HUES6 (cell line): ENCODE data around the gene BPTF.
A peak's percentile ranks its signal among the peaks of the same experiment; 100 is the strongest.
"Not testable (repeated sequence)": the region's sequence is repeated elsewhere in the genome, so short reads cannot be mapped to it uniquely, and the experiment has no call there.

Source experiments
- H3K27ac ChIP-seq: 2 replicates; pipeline ENCODE4 v1.7.0; 2013; ENCODE audit warnings: low read depth, mild to moderate bottlenecking, low read length, inconsistent platforms
- H3K27me3 ChIP-seq: 2 replicates; pipeline ENCODE4 v1.6.1; 2013; ENCODE audit warnings: low read length; ENCODE audit not compliant: control insufficient read depth, insufficient read depth
- H3K36me3 ChIP-seq: 2 replicates; pipeline ENCODE4 v1.6.1; 2013; ENCODE audit warnings: low read length; ENCODE audit not compliant: control insufficient read depth, insufficient read depth
- H3K4me1 ChIP-seq: 2 replicates; pipeline ENCODE4 v1.6.1; 2013; ENCODE audit warnings: low read length; ENCODE audit not compliant: control insufficient read depth, insufficient read depth
- H3K4me3 ChIP-seq: 2 replicates; pipeline ENCODE4 v1.5.1; 2013; ENCODE audit warnings: low read depth, low read length
- H3K9ac ChIP-seq: one replicate; pipeline ENCODE4 v1.6.1; 2013; ENCODE audit warnings: mild to moderate bottlenecking, low read length
- H3K9me3 ChIP-seq: 2 replicates; pipeline ENCODE4 v1.6.1; 2013; ENCODE audit warnings: low read depth, low read length; ENCODE audit not compliant: control insufficient read depth, insufficient read depth

The BPTF gene

GRCh38 chr17:67942810-67943209 is 117.5 kb downstream of the BPTF start:
- H3K27ac ChIP-seq, result no peak overlapping the region
- no peak overlapping the region for H3K4me3 ChIP-seq
- peaks cover 97% of the 10 kb centered on the region for H3K36me3 ChIP-seq
- H3K27me3 ChIP-seq, result no peaks in the 10 kb centered on the region
- H3K9me3 ChIP-seq, result no peaks in the 10 kb centered on the region
- H3K9ac ChIP-seq, result no peak overlapping the region
- H3K4me1 ChIP-seq, result no peaks in the 10 kb centered on the region

DNA sequence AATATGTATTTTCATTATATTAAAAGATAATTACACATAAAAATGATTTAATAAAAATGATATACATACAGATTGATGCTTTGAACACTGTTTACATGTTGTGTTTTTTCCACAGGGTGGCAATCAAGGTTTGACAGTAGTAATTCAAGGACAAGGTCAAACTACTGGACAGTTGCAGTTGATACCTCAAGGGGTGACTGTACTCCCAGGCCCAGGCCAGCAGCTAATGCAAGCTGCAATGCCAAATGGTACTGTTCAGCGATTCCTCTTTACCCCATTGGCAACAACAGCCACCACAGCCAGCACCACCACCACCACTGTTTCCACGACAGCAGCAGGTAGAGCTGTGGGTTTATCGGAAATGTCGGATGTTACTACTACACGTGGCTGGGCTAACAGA is 118.7 kb downstream of the BPTF start:
- no peaks in the 10 kb centered on the region for H3K4me1 ChIP-seq
- no peaks in the 10 kb centered on the region for H3K9me3 ChIP-seq
- peaks cover 99% of the 10 kb centered on the region for H3K36me3 ChIP-seq

GRCh38 chr17:67946513-67946912 is 121.2 kb downstream of the BPTF start:
- no peaks in the 10 kb centered on the region for H3K4me1 ChIP-seq
- H3K36me3 ChIP-seq, result peaks cover 100% of the 10 kb centered on the region
- H3K27ac ChIP-seq, result no peak overlapping the region
- no peak overlapping the region for H3K9ac ChIP-seq
- no peak overlapping the region for H3K4me3 ChIP-seq
- no peaks in the 10 kb centered on the region for H3K9me3 ChIP-seq
- no peaks in the 10 kb centered on the region for H3K27me3 ChIP-seq

More for the DNA sequence above, 118.7 kb downstream of the BPTF start:
- H3K27me3 ChIP-seq, result no peaks in the 10 kb centered on the region
- no peak overlapping the region for H3K4me3 ChIP-seq
- H3K9ac ChIP-seq, result no peak overlapping the region
- H3K27ac ChIP-seq, result no peak overlapping the region

GRCh38 chr17:67947325-67947813 is 122.1 kb downstream of the BPTF start:
- Histone ChIP-seq H3K9me3 (no peaks in the 10 kb centered on the region), H3K27me3 (no peaks in the 10 kb centered on the region), H3K36me3 (peaks cover 98% of the 10 kb centered on the region), H3K27ac (no peak overlapping the region), H3K9ac (no peak overlapping the region), H3K4me1 (no peaks in the 10 kb centered on the region), H3K4me3 (no peak overlapping the region)

DNA sequence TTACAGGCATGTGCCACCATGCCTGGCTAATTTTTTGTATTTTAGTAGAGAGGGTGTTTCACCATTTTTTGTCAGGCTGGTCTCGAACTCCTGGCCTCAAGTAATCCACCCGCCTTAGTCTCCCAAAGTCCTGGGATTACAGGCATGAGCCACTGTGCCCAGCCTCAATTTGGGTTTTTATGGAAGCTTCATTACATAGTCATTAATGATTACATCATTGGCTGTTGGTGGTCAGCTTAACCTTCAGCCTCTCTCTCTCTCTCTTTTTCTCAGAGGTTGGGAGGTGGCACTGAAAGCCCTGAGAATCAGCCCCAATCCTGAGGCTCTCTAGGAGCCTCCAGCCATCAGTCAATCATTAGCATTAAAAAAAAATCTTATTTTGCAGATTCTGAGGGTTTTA is 125.6 kb downstream of the BPTF start:
- Histone ChIP-seq H3K27ac (no peak overlapping the region), H3K27me3 (no peaks in the 10 kb centered on the region), H3K9me3 (no peaks in the 10 kb centered on the region), H3K36me3 (peaks cover 88% of the 10 kb centered on the region), H3K4me3 (no peak overlapping the region), H3K4me1 (no peaks in the 10 kb centered on the region), H3K9ac (no peak overlapping the region)

DNA sequence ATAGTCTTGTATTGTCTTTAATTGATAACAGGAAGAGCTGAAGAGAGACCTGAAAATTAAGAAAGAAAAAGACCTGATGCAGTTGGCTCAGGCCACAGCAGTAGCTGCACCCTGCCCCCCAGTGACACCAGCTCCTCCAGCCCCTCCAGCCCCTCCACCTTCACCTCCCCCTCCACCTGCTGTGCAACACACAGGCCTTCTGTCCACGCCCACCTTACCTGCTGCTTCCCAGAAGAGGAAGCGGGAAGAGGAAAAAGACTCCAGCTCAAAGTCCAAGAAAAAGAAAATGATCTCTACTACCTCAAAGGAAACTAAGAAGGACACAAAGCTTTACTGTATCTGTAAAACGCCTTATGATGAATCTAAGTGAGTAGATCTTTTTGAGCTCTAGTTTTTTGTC is 134.2 kb downstream of the BPTF start:
- Histone ChIP-seq H3K9ac (no peak overlapping the region), H3K9me3 (no peaks in the 10 kb centered on the region), H3K36me3 (peaks cover 49% of the 10 kb centered on the region), H3K4me3 (no peak overlapping the region), H3K27ac (no peak overlapping the region), H3K27me3 (no peaks in the 10 kb centered on the region), H3K4me1 (peaks cover 4% of the 10 kb centered on the region)

DNA sequence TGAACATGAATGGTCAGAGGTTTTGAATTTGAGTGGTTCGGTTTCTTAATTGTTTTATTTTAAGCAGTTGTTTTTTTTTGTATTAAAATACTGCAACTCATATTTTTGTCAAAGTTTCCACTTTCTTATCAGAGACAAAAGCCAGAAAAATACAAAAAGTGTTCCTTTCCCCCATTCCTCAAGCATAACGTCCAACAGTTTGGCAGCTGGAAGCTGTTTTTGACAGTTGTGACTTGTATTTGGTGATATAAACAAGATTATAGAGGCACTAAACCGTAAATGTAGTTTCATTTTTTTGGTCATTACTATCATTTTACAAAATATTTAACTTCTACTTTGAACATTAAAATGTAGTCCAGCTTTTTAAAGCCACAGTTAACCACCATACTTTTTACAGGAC is 135.0 kb downstream of the BPTF start:
- not testable (repeated sequence) for H3K27ac ChIP-seq, H3K4me1 ChIP-seq, H3K9me3 ChIP-seq, H3K27me3 ChIP-seq, H3K9ac ChIP-seq, H3K4me3 ChIP-seq
- peaks cover 49% of the 10 kb centered on the region for H3K36me3 ChIP-seq

DNA sequence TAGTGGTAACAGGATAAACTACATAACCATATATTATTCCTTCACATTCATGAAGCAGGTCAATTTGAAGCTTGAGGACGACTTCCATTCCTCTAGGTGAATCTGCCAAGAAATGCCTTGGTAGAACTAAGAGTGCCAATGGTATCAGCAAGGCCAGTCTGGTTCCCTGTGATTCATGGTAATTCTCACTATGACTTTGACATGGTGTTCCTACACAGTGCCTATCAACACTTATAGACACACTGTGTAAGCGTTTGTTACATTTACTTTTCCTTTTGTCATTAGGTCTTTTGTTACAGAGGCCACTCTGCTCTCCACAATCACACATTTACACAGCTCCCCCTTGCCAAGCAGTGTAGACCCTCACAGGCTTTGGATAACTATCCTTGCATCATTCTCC is 136.9 kb downstream of the BPTF start:
- H3K4me1 ChIP-seq, H3K4me3 ChIP-seq, H3K9ac ChIP-seq, H3K9me3 ChIP-seq, H3K27me3 ChIP-seq, H3K27ac ChIP-seq: not testable (repeated sequence)
- peaks cover 57% of the 10 kb centered on the region for H3K36me3 ChIP-seq

DNA sequence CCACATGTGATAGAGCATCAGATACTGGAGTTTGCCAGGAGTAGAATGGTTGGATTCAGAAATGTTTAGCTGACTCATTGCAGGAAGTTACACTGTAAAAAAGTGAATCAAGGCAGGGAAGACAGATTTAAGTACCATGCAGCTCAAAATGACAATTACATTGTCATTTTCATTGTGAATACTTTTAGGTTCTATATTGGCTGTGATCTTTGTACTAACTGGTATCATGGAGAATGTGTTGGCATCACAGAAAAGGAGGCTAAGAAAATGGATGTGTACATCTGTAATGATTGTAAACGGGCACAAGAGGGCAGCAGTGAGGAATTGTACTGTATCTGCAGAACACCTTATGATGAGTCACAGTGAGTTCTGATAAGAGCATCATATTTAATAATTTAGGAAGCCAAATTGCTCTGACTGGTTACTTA is 137.9 kb downstream of the BPTF start:
- H3K27ac ChIP-seq, H3K9ac ChIP-seq: not testable (repeated sequence)
- H3K36me3 ChIP-seq, result peaks cover 62% of the 10 kb centered on the region

GRCh38 chr17:67970783-67971182 is 145.5 kb downstream of the BPTF start:
- Histone ChIP-seq H3K4me1 (peaks cover 8% of the 10 kb centered on the region), H3K9ac (no peak overlapping the region), H3K4me3 (no peak overlapping the region), H3K9me3 (no peaks in the 10 kb centered on the region), H3K27me3 (no peaks in the 10 kb centered on the region), H3K27ac (no peak overlapping the region), H3K36me3 (peaks cover 40% of the 10 kb centered on the region)

More for the DNA sequence above, 137.9 kb downstream of the BPTF start:
- H3K4me3 ChIP-seq, H3K4me1 ChIP-seq, H3K27me3 ChIP-seq, H3K9me3 ChIP-seq: not testable (repeated sequence)

GRCh38 chr17:67974185-67974584 is 148.9 kb downstream of the BPTF start:
- Histone ChIP-seq H3K27me3 (no peaks in the 10 kb centered on the region), H3K9ac (peak overlapping the region; percentile 86), H3K4me1 (peaks cover 9% of the 10 kb centered on the region), H3K4me3 (peak overlapping the region; percentile 69), H3K27ac (peak overlapping the region; percentile 74), H3K36me3 (peaks cover 24% of the 10 kb centered on the region; the same call in 1 of the 2 replicates), H3K9me3 (no peaks in the 10 kb centered on the region)

DNA sequence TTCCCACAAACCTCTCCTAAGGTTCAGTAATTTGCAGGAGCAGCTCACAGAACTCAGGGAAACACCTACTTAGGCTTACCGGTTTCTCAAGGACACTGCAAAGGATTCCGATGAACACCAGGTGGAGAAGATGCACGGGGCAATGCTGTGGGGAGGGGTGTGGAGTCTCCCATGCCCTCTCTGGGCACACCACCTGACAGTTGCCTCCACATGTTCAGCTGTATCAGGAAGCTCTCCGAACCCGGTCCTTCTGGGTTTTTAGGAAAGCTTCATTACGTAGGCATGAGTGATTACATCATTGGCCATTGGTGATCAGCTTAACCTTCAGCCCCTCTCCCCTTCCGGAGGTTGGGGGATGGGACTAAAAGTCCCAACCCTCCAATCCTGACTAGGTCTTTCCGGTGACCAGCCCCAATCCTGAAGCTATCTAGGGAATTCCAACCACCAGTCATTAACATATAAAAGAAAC is 149.3 kb downstream of the BPTF start:
- Histone ChIP-seq H3K4me3 (peak overlapping the region; percentile 69), H3K27me3 (no peaks in the 10 kb centered on the region), H3K27ac (peak overlapping the region; percentile 83), H3K9me3 (no peaks in the 10 kb centered on the region), H3K36me3 (peaks cover 21% of the 10 kb centered on the region; the same call in 1 of the 2 replicates), H3K9ac (peak overlapping the region; percentile 86), H3K4me1 (peaks cover 9% of the 10 kb centered on the region)
